CD4-positive, alpha-beta T cell treated with Interleukin-4 for 4 hours (primary cell): ENCODE measurements around the gene IPO8.
"Not testable (repeated sequence)": the region's sequence is repeated elsewhere in the genome, so short reads cannot be mapped to it uniquely, and the experiment has no call there.

Source experiments
- DNase-seq: peaks from one replicate; pipeline ENCODE4 v3.0.0-alpha.2; 2020

Gene IPO8

GRCh38 chr12:30602678-30603077, 93.0 kb downstream of the IPO8 start:
- no peak for DNase-seq

- DNase-seq = no peak
These were observed 96.1 kb downstream of the IPO8 start for GRCh38 chr12:30599608-30600007.

- DNase-seq = no peak
These were observed 96.8 kb downstream of the IPO8 start for GRCh38 chr12:30598889-30599288.

- DNase-seq = no peak
These were observed 99.9 kb downstream of the IPO8 start for GRCh38 chr12:30595742-30596141.

GRCh38 chr12:30594509-30594908, 101.2 kb downstream of the IPO8 start:
- DNase-seq = no peak

- not testable (repeated sequence) for DNase-seq
These were observed 107.1 kb downstream of the IPO8 start for GRCh38 chr12:30588572-30588971.

- no peak for DNase-seq
These were observed 107.9 kb downstream of the IPO8 start for GRCh38 chr12:30587782-30588181.

GRCh38 chr12:30585877-30586276, 109.8 kb downstream of the IPO8 start:
- DNase-seq = no peak

- DNase-seq = no peak
These were observed 112.7 kb downstream of the IPO8 start for GRCh38 chr12:30582943-30583342.

- no peak for DNase-seq
These were observed 115.3 kb downstream of the IPO8 start for GRCh38 chr12:30580344-30580743.
